WTC11 (cell line): ENCODE measurements around the gene CCBE1. TPM values are rescaled to one million over a fixed set of nuclear protein-coding genes. Genes with fewer than 3 reads are reported as not detected.

ENCODE experiments used
- ATAC-seq: fragments of 200-7000 bp; cut with Tn5 transposase; 2 replicates; pipeline ENCODE4 v1.10.0; 2021; ENCODE audit warnings: mild to moderate bottlenecking, moderate library complexity
- CTCF ChIA-PET: fragments of 300-600 bp; sonication (Branson Sonifier 250); formaldehyde crosslinking; loops from one replicate; lab custom pipeline; 2021; ENCODE audit warnings: antibody characterized with exemption; lab: Charles Lee
- POLR2A ChIA-PET: fragments of 350-600 bp; sonication (Branson Sonifier 250); formaldehyde crosslinking; loops from one replicate; lab custom pipeline; 2021; ENCODE audit warnings: antibody characterized with exemption; lab: Charles Lee
- DNase-seq: peaks from one replicate; pipeline ENCODE4 v3.0.0; 2021; ENCODE audit warnings: low spot score
- H3K27ac Mint-ChIP-seq: 2 replicates; pipeline ENCODE4 v1.8.0; 2021; ENCODE audit warnings: mixed read lengths
- H3K27me3 Mint-ChIP-seq: 2 replicates; pipeline ENCODE4 v1.8.0; 2021; ENCODE audit warnings: low read depth, mild to moderate bottlenecking, moderate library complexity, mixed read lengths
- H3K36me3 Mint-ChIP-seq: 2 replicates; pipeline ENCODE4 v1.8.0; 2021; ENCODE audit warnings: mixed read lengths
- H3K4me1 Mint-ChIP-seq: 2 replicates; pipeline ENCODE4 v1.8.0; 2022; ENCODE audit warnings: mixed read lengths
- H3K4me3 Mint-ChIP-seq: 2 replicates; pipeline ENCODE4 v1.8.0; 2021; ENCODE audit warnings: mild to moderate bottlenecking, moderate library complexity, mixed read lengths
- H3K9me3 Mint-ChIP-seq: 2 replicates; pipeline ENCODE4 v1.8.0; 2021; ENCODE audit warnings: mixed read lengths
- ATF1 ChIP-seq: sonication (generic); formaldehyde crosslinking; IDR thresholded peaks from 2 replicates; pipeline ENCODE4 v1.8.1; 2023; ENCODE audit warnings: mild to moderate bottlenecking, moderate library complexity, missing genetic modification reagents
- CBFB ChIP-seq: sonication (generic); formaldehyde crosslinking; IDR thresholded peaks from 2 replicates; pipeline ENCODE4 v1.8.1; 2022; ENCODE audit warnings: mild to moderate bottlenecking, low read depth, missing genetic modification reagents
- ESRRA ChIP-seq: sonication (generic); formaldehyde crosslinking; IDR thresholded peaks from 2 replicates; pipeline ENCODE4 v1.8.1; 2022; ENCODE audit warnings: mild to moderate bottlenecking, missing genetic modification reagents, borderline replicate concordance
- GTF2I ChIP-seq: fragments of 250-450 bp; sonication (Bioruptor Pico); conservative IDR thresholded peaks from 2 replicates; pipeline ENCODE4 v1.4.0; 2021; ENCODE audit warnings: mild to moderate bottlenecking
- IRF2 ChIP-seq: sonication (generic); formaldehyde crosslinking; IDR thresholded peaks from 2 replicates; pipeline ENCODE4 v1.8.0; 2022; ENCODE audit warnings: low read depth, missing genetic modification reagents, borderline replicate concordance
- SMAD3 ChIP-seq: sonication (generic); formaldehyde crosslinking; IDR thresholded peaks from 2 replicates; pipeline ENCODE4 v1.8.0; 2022; ENCODE audit warnings: missing genetic modification reagents, mild to moderate bottlenecking, borderline replicate concordance
- TCF7 ChIP-seq: sonication (generic); formaldehyde crosslinking; IDR thresholded peaks from 2 replicates; pipeline ENCODE4 v1.8.0; 2022; ENCODE audit warnings: mild to moderate bottlenecking, low read depth, missing genetic modification reagents, moderate library complexity
- ZNF121 ChIP-seq: sonication (generic); formaldehyde crosslinking; IDR thresholded peaks from 2 replicates; pipeline ENCODE4 v1.8.0; 2023; ENCODE audit warnings: missing genetic modification reagents
- ZNF232 ChIP-seq: sonication (generic); formaldehyde crosslinking; IDR thresholded peaks from 2 replicates; pipeline ENCODE4 v1.8.0; 2022; ENCODE audit warnings: mild to moderate bottlenecking, missing genetic modification reagents
- ZNF317 ChIP-seq: sonication (generic); formaldehyde crosslinking; IDR thresholded peaks from 2 replicates; pipeline ENCODE4 v1.8.1; 2023; ENCODE audit warnings: low read depth, mild to moderate bottlenecking, moderate library complexity, missing genetic modification reagents, borderline replicate concordance
- ZNF423 ChIP-seq: fragments of 250-450 bp; sonication (Bioruptor Pico); IDR thresholded peaks from 2 replicates; pipeline ENCODE4 v2.1.2; 2022; ENCODE audit warnings: mild to moderate bottlenecking, moderate library complexity
- ZNF671 ChIP-seq: fragments of 250-450 bp; sonication (Bioruptor Pico); IDR thresholded peaks from 2 replicates; pipeline ENCODE4 v1.8.0; 2021; ENCODE audit warnings: mild to moderate bottlenecking
- total RNA-seq: library from RNA; stranded (reverse); gene quantifications from 3 replicates; pipeline ENCODE4 v1.2.3, GENCODE V29; 2021
- TF ChIP-seq, protein P1 (sequence below): fragments of 250-450 bp; sonication (Bioruptor Pico); IDR thresholded peaks from 2 replicates; pipeline ENCODE4 v1.9.0; 2021; ENCODE audit warnings: mild to moderate bottlenecking
- TF ChIP-seq, protein P2 (sequence below): sonication (generic); formaldehyde crosslinking; IDR thresholded peaks from 2 replicates; pipeline ENCODE4 v1.8.1; 2022; ENCODE audit warnings: mild to moderate bottlenecking, missing genetic modification reagents, moderate library complexity, borderline replicate concordance
- TF ChIP-seq, protein P3 (sequence below): fragments of 250-450 bp; sonication (Bioruptor Pico); IDR thresholded peaks from 2 replicates; pipeline ENCODE4 v1.9.0; 2021; ENCODE audit warnings: mild to moderate bottlenecking, borderline replicate concordance
- TF ChIP-seq, protein P4 (sequence below): sonication (generic); formaldehyde crosslinking; IDR thresholded peaks from 2 replicates; pipeline ENCODE4 v1.8.0; 2022; ENCODE audit warnings: missing genetic modification reagents
- TF ChIP-seq, protein P5 (sequence below): fragments of 250-450 bp; sonication (Bioruptor Pico); IDR thresholded peaks from 2 replicates; pipeline ENCODE4 v1.8.0; 2021; ENCODE audit warnings: mild to moderate bottlenecking
- TF ChIP-seq, protein P6 (sequence below): sonication (generic); formaldehyde crosslinking; conservative IDR thresholded peaks from 2 replicates; pipeline ENCODE4 v1.8.1; 2022; ENCODE audit warnings: mild to moderate bottlenecking, missing genetic modification reagents

The CCBE1 gene
- total RNA-seq, 1 experiment from 2014 or later: 9.7 TPM

GRCh38 chr18:59669872-59670657 is 27.2 kb downstream of the CCBE1 start:
- ChIA-PET POLR2A (no interaction called here), CTCF (interaction anchor here (1.0 to 2.5 kb wide), 2 partner anchors 27 kb away, joined by 3 to 13 read pairs; partner anchors contain the start of gene CCBE1)
- Mint-ChIP-seq H3K9me3 (no peaks in the 10 kb centered on the region), H3K4me3 (no peak overlapping the region), H3K27me3 (no peaks in the 10 kb centered on the region; the same call in 1 of the 2 replicates), H3K4me1 (no peaks in the 10 kb centered on the region; the same call in 1 of the 2 replicates), H3K36me3 (no peaks in the 10 kb centered on the region), H3K27ac (no peak overlapping the region)
- DNase-seq: no peak
- TF ChIP-seq CBFB (no peak), ZNF423 (CRISPR knock-in tag) (no peak), ZNF232 (CRISPR knock-in tag) (no peak), ZNF317 (CRISPR knock-in tag) (no peak), SMAD3 (CRISPR knock-in tag) (no peak), ESRRA (CRISPR knock-in tag) (no peak), TCF7 (CRISPR knock-in tag) (no peak), ZNF121 (no peak), ATF1 (no peak), ZNF671 (CRISPR knock-in tag) (no peak), GTF2I (CRISPR knock-in tag) (no peak), IRF2 (CRISPR knock-in tag) (no peak)
- TF ChIP-seq, protein P1, sequence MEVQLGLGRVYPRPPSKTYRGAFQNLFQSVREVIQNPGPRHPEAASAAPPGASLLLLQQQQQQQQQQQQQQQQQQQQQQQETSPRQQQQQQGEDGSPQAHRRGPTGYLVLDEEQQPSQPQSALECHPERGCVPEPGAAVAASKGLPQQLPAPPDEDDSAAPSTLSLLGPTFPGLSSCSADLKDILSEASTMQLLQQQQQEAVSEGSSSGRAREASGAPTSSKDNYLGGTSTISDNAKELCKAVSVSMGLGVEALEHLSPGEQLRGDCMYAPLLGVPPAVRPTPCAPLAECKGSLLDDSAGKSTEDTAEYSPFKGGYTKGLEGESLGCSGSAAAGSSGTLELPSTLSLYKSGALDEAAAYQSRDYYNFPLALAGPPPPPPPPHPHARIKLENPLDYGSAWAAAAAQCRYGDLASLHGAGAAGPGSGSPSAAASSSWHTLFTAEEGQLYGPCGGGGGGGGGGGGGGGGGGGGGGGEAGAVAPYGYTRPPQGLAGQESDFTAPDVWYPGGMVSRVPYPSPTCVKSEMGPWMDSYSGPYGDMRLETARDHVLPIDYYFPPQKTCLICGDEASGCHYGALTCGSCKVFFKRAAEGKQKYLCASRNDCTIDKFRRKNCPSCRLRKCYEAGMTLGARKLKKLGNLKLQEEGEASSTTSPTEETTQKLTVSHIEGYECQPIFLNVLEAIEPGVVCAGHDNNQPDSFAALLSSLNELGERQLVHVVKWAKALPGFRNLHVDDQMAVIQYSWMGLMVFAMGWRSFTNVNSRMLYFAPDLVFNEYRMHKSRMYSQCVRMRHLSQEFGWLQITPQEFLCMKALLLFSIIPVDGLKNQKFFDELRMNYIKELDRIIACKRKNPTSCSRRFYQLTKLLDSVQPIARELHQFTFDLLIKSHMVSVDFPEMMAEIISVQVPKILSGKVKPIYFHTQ (CRISPR knock-in tag): no peak
- TF ChIP-seq, protein P2, sequence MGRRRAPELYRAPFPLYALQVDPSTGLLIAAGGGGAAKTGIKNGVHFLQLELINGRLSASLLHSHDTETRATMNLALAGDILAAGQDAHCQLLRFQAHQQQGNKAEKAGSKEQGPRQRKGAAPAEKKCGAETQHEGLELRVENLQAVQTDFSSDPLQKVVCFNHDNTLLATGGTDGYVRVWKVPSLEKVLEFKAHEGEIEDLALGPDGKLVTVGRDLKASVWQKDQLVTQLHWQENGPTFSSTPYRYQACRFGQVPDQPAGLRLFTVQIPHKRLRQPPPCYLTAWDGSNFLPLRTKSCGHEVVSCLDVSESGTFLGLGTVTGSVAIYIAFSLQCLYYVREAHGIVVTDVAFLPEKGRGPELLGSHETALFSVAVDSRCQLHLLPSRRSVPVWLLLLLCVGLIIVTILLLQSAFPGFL (CRISPR knock-in tag): no peak
- TF ChIP-seq, protein P3, sequence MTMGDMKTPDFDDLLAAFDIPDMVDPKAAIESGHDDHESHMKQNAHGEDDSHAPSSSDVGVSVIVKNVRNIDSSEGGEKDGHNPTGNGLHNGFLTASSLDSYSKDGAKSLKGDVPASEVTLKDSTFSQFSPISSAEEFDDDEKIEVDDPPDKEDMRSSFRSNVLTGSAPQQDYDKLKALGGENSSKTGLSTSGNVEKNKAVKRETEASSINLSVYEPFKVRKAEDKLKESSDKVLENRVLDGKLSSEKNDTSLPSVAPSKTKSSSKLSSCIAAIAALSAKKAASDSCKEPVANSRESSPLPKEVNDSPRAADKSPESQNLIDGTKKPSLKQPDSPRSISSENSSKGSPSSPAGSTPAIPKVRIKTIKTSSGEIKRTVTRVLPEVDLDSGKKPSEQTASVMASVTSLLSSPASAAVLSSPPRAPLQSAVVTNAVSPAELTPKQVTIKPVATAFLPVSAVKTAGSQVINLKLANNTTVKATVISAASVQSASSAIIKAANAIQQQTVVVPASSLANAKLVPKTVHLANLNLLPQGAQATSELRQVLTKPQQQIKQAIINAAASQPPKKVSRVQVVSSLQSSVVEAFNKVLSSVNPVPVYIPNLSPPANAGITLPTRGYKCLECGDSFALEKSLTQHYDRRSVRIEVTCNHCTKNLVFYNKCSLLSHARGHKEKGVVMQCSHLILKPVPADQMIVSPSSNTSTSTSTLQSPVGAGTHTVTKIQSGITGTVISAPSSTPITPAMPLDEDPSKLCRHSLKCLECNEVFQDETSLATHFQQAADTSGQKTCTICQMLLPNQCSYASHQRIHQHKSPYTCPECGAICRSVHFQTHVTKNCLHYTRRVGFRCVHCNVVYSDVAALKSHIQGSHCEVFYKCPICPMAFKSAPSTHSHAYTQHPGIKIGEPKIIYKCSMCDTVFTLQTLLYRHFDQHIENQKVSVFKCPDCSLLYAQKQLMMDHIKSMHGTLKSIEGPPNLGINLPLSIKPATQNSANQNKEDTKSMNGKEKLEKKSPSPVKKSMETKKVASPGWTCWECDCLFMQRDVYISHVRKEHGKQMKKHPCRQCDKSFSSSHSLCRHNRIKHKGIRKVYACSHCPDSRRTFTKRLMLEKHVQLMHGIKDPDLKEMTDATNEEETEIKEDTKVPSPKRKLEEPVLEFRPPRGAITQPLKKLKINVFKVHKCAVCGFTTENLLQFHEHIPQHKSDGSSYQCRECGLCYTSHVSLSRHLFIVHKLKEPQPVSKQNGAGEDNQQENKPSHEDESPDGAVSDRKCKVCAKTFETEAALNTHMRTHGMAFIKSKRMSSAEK (CRISPR knock-in tag): no peak
- TF ChIP-seq, protein P4, sequence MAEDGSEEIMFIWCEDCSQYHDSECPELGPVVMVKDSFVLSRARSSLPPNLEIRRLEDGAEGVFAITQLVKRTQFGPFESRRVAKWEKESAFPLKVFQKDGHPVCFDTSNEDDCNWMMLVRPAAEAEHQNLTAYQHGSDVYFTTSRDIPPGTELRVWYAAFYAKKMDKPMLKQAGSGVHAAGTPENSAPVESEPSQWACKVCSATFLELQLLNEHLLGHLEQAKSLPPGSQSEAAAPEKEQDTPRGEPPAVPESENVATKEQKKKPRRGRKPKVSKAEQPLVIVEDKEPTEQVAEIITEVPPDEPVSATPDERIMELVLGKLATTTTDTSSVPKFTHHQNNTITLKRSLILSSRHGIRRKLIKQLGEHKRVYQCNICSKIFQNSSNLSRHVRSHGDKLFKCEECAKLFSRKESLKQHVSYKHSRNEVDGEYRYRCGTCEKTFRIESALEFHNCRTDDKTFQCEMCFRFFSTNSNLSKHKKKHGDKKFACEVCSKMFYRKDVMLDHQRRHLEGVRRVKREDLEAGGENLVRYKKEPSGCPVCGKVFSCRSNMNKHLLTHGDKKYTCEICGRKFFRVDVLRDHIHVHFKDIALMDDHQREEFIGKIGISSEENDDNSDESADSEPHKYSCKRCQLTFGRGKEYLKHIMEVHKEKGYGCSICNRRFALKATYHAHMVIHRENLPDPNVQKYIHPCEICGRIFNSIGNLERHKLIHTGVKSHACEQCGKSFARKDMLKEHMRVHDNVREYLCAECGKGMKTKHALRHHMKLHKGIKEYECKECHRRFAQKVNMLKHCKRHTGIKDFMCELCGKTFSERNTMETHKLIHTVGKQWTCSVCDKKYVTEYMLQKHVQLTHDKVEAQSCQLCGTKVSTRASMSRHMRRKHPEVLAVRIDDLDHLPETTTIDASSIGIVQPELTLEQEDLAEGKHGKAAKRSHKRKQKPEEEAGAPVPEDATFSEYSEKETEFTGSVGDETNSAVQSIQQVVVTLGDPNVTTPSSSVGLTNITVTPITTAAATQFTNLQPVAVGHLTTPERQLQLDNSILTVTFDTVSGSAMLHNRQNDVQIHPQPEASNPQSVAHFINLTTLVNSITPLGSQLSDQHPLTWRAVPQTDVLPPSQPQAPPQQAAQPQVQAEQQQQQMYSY: no peak
- TF ChIP-seq, protein P5, sequence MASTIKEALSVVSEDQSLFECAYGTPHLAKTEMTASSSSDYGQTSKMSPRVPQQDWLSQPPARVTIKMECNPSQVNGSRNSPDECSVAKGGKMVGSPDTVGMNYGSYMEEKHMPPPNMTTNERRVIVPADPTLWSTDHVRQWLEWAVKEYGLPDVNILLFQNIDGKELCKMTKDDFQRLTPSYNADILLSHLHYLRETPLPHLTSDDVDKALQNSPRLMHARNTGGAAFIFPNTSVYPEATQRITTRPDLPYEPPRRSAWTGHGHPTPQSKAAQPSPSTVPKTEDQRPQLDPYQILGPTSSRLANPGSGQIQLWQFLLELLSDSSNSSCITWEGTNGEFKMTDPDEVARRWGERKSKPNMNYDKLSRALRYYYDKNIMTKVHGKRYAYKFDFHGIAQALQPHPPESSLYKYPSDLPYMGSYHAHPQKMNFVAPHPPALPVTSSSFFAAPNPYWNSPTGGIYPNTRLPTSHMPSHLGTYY (CRISPR knock-in tag): no peak
- TF ChIP-seq, protein P6, sequence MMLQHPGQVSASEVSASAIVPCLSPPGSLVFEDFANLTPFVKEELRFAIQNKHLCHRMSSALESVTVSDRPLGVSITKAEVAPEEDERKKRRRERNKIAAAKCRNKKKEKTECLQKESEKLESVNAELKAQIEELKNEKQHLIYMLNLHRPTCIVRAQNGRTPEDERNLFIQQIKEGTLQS (CRISPR knock-in tag): no peak
- ATAC-seq: no peak
